NCI-H146 treated with DMSO at 0.1 percent for 48 hours (cell line): ENCODE measurements around the gene IGF2R.
"Not testable (repeated sequence)": the region's sequence is repeated elsewhere in the genome, so short reads cannot be mapped to it uniquely, and the experiment has no call there.

Source experiments
- DNase-seq: peaks from one replicate; lab custom pipeline; 2025; ENCODE audit not compliant: unreplicated experiment; lab: John Stamatoyannopoulos, UW

The IGF2R gene

GRCh38 chr6:159953091-159953601 lies 15.7 kb upstream of the IGF2R start:
- DNase-seq, result no peak

DNA sequence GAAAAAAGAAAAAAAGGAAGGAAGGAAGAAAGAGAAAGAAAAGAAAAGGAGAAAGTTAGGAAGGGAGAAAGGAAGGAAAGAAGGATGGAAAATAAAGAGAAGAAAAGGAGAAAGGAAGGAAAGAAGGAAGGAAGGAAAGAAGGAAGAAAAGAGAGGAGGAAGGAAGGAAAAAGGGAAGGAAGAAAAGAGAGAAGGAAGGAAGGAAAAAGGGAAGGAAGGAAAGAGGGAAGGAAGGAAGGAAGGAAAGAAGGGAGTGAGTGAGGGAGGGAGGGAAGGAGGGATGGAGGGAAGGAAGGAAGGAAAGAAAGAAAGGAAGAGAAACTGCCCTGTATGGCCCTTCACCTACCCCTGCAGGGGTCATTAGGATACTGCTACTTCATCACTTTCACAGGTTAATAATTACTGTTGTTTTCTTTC lies 12.9 kb upstream of the IGF2R start:
- DNase-seq, result no peak

DNA sequence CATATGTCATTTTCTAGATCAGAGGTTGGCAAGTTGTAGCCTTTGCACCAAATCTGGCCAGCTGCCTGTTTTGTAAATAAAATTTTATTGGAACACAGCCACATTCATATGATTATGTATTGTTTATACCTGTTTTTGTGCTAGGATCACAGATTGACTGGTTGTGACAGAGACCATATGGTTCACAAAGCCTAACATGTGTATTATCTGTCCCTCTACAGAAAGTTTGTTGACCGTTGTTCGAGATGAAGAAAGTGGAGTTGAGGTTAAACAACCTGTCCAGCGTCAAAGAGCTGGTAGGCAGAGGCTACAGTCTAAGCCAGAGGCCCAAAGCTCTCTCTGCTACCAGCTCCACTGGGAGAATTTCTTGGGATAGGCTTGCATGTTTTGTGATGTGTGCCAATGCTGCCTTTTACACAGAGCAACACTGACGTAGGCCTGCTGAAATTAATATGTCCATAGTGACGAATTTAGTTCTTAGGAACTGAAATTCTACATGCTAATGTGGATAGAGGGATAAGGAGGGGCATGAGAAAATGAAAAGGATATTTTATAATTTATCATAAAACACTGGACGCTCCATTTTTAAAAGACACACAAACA lies 11.7 kb upstream of the IGF2R start:
- DNase-seq, result no peak

GRCh38 chr6:159959165-159959975 lies 9.5 kb upstream of the IGF2R start:
- no peak for DNase-seq

- DNase-seq, result no peak
Measured at GRCh38 chr6:159959976-159960384, 8.9 kb upstream of the IGF2R start.

- DNase-seq, result no peak
Measured at GRCh38 chr6:159960485-159960884, 8.4 kb upstream of the IGF2R start.

DNA sequence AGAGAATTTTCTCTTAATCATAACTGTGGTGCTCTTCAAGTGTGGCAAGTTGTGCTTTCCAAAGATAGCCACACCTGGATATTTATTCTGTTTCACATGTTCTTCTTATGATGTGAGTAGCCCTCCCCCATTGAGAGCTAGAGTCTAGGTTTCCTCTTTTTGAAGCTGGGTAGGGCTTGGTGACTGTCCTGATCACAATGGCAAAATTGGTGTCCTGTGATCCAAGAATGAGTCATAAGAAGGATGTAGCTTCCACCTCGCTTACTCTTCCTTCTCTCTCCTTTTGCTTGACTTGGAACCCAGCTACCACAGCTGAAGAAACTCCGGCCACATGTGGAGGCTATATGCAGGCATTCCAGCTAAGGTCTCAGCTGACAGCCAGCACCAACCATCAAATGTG lies 7.4 kb upstream of the IGF2R start:
- DNase-seq, result no peak

DNA sequence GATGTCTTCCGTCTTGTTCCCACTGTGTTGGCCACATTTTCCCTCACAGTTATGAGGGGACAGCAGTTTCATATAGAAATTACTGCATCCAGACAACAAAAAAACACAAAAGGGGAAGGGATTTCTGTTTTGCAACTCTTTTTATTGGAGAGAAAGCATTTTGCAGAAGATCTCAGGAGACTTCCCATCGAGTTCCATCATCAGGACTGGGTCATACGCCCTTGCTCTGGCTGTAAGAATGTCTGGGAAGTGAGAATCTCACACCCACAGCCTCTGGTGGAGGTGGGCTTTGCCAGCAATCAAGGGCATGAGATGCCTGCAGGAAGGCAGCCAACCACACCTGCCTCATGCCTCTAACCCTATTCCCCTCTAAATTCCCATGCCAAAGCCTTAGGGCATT lies 5.8 kb upstream of the IGF2R start:
- no peak for DNase-seq

DNA sequence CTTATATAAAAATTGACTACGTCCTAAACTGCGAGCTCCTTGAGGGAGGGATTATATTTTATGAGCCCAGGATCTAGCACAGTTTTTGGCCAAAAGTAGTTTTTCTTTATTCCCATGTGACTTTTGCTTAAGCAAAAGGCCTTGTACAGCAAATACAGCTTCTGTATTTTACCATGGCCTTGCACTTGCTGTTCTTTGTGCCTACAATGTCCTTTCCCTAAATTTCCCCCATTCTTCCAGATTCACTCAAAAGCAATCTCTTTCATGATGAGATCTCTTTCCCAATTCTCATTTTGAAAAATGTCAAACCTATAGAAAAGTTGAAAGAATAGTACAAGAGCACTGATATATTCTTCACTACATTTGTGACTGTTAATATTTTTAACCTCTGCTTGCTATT lies 4.8 kb upstream of the IGF2R start:
- DNase-seq, result no peak

DNA sequence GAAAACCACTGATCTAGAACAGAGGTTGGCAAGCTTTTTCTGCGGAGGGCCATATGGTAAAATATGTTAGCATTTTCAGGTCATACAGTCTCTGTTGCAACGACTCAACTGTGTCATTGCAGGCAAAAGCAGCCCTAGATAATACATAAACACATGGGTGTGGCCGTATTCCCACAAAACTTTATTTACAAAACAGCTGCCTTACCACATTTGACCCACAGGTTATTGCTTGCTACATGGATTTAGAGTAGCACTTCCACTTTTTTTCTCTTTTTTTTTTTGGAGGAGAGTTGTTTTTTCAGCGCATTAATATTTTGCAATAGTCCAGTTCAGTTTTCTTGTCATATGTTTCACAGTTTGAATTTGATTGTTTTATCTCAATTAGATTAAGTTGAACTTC lies 2.5 kb upstream of the IGF2R start:
- no peak for DNase-seq

DNA sequence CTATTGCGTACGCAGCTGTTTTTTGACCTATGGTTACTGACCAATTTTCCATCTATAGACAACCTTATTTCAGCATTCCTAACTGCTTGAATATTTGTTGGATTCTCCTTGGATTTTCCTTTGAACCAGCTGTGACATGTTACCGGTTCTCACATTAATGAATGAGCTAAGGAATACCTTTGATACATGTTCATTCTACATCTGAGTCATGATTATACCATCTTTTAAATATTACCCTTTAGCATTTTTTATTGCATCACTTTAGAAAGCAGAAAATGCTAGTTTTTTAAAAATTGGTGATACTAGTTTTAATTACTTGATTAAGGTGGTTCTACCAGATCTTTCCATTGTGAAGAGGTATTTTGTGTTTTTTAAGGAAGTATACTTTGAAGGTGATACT lies 1.9 kb upstream of the IGF2R start:
- DNase-seq, result no peak

- not testable (repeated sequence) for DNase-seq
Measured at GRCh38 chr6:159967621-159968020, 1.3 kb upstream of the IGF2R start.

DNA sequence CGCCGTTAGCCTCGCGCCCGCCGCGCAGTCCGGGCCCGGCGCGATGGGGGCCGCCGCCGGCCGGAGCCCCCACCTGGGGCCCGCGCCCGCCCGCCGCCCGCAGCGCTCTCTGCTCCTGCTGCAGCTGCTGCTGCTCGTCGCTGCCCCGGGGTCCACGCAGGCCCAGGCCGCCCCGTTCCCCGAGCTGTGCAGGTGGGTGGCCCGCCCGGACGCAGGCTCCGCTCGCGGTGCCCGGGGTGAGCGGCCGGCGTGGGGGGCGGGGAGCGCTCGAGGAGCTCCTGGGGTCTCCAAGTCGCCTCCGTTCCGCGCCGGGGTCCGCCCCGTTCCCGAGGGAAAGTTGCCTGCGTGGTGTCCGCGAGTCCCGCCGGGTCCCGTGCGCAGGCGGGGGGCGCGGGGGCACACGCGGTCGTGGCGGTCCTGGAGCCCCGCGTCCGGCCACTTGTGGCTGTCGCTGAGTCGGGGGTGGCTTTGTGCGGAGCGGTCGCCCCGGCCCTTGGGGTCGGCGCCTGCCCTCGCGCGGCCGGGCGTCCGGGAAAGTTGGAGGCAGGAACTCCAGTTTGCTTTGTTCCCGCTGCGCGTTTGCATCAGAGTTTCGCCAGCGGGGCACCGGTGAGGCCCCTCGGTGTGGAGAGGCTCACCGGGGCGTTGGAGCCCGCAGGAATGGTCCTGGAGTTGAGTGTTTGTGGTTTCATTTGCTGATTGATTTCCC lies 476 bp downstream of the IGF2R start:
- DNase-seq, result no peak

DNA sequence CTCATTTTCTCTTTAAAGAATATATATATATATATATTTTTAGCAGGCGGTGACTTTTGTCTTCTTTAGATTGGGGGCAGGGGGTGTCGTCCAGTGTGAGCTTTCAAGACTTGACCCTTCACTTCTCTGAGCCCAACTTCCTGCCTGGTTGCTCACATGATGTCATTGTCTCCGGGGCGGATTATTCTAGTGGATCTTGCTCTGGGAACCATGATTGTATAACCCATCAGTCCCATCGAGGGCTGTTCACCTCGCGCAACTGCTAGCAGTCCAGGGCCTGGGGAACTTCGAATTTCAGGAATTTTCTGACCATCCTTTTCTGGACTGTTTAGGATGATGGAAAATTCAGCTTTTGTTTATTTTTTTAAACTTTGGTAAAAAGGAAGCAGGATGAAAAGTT lies 1.0 kb downstream of the IGF2R start:
- peak; percentile 71 for DNase-seq

DNA sequence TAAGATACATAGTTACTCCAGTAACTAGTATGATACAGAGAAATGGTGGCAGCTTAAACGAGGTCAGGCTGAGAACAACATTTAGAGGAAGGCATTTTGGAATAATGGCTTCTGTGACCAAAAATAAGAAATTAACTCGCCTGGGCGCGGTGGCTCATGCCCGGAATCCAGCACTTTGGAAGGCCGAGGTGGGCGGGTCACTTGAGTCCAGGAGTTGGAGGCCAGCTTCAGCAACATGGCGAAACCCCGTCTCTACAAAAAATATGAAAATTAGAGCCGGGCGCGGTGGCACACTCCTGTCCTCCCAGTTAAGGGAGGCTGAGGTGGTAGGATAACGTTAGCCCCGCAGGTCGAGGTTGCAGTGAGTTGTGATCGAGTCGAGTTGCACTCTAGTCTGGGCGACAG lies 1.8 kb downstream of the IGF2R start:
- DNase-seq, result no peak

- DNase-seq, result no peak
Measured at GRCh38 chr6:159971341-159972178, 2.7 kb downstream of the IGF2R start.

DNA sequence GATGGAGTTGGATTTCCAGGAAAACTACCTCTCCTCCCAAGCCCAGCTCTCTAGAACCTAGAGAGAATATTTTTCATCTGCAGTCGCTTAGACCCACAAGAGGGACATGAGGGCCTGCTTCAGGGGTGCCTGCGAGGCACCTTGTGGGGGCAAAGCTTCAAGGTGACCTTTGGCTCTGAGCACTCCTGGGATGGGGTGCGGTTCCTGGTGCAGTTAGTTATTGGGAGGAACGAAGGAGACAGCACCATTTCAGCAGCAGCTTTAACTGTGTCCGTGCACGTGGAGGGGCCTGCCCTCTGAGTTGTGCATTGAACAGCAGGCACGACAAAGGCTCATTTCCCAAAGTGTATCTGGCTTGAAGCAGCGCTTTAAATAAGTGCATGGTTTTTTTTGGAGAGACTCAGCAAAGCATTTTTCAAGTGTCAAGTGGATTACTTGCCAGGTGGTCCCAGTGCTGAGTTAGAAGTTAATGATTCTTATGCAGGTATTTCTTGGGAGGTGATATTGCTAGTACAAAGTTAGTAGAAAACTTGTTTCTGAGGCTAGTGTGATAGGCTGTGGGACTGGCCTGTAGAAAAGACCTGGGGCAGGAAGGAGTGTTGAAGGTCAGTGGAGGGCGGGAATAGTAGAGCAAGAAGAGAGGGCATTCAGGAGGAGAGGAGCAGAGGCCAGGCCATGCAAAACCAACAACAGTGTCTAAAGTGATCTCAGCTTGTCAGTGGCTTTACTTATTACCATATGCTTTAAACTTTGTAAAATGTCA lies 3.8 kb downstream of the IGF2R start:
- no peak for DNase-seq

- DNase-seq, result no peak
Measured at GRCh38 chr6:159973406-159973805, 4.5 kb downstream of the IGF2R start.

- no peak for DNase-seq
Measured at GRCh38 chr6:159973951-159974350, 5.1 kb downstream of the IGF2R start.

DNA sequence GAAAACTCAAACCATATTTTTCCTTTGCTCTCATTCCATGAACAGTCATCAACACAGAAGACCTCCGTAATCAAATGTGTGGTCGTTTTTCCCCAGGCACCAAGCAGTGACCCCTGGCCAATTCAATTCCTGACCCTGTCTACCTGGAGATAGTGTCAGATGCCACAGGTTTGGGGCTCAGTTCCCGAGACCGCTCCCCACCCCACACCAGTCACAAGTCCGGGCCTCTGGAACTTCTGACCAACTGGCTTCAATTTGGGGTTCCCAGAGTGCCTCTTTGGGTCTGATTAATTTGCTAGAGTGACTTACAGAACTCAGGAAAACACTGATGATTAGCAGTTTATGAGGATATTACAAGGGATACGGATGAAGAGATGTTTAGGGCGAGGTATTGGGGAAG lies 6.0 kb downstream of the IGF2R start:
- no peak for DNase-seq
